ENCODE results near the gene ZNF814. TPM values are rescaled to one million over a fixed set of nuclear protein-coding genes. Genes with fewer than 3 reads are reported as not detected.

Gene ZNF814
- total and polyA plus RNA-seq, 11 donors: 8.7 to 20.9 (median 10.5) TPM

DNA sequence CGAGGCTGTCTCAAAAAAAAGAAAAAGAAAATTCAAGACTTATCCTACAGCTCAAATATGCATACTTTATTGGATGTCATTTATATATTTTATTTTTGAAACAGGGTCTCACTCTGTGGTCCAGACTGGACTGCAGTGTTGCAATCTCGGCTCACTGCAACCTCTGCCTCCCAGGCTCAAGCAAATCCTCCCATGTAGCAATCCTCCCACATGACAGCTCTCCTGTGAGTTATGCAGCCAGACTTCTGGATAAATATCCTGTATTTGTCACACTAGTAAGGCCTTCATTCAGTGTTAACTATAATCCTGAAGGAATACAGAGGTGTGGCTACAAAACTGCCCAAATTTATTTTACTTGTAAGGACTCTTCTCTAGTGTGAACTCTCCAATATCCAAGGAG lies 81.3 kb downstream of the ZNF814 start:
- H3K36me3 ChIP-seq: peaks cover 0 to 58% (median 40%) of the 10 kb centered on the region in 9 donors
- no peaks in the 10 kb centered on the region for H3K27me3 ChIP-seq
- intact Hi-C loops (cut with DNase I): no loop called here
- H3K4me1 ChIP-seq: peaks cover 0 to 35% (median 13%) of the 10 kb centered on the region in 12 donors
- no peak overlapping the region for H3K4me3 ChIP-seq
- no peak overlapping the region for H3K27ac ChIP-seq
- no peak for DNase-seq
- TF ChIP-seq, protein P1, sequence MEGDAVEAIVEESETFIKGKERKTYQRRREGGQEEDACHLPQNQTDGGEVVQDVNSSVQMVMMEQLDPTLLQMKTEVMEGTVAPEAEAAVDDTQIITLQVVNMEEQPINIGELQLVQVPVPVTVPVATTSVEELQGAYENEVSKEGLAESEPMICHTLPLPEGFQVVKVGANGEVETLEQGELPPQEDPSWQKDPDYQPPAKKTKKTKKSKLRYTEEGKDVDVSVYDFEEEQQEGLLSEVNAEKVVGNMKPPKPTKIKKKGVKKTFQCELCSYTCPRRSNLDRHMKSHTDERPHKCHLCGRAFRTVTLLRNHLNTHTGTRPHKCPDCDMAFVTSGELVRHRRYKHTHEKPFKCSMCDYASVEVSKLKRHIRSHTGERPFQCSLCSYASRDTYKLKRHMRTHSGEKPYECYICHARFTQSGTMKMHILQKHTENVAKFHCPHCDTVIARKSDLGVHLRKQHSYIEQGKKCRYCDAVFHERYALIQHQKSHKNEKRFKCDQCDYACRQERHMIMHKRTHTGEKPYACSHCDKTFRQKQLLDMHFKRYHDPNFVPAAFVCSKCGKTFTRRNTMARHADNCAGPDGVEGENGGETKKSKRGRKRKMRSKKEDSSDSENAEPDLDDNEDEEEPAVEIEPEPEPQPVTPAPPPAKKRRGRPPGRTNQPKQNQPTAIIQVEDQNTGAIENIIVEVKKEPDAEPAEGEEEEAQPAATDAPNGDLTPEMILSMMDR (IDR thresholded peaks at IDR 0.05): no peak
- no peak for TF ChIP-seq POLR2A (IDR thresholded peaks at IDR 0.05)
- WGBS, 4 donors: 83 to 97% (median 90%) methylated on average over 2 of the region's 2 CpGs
- H3K9me3 ChIP-seq: no peaks in the 10 kb centered on the region
- ATAC-seq: no peak

DNA sequence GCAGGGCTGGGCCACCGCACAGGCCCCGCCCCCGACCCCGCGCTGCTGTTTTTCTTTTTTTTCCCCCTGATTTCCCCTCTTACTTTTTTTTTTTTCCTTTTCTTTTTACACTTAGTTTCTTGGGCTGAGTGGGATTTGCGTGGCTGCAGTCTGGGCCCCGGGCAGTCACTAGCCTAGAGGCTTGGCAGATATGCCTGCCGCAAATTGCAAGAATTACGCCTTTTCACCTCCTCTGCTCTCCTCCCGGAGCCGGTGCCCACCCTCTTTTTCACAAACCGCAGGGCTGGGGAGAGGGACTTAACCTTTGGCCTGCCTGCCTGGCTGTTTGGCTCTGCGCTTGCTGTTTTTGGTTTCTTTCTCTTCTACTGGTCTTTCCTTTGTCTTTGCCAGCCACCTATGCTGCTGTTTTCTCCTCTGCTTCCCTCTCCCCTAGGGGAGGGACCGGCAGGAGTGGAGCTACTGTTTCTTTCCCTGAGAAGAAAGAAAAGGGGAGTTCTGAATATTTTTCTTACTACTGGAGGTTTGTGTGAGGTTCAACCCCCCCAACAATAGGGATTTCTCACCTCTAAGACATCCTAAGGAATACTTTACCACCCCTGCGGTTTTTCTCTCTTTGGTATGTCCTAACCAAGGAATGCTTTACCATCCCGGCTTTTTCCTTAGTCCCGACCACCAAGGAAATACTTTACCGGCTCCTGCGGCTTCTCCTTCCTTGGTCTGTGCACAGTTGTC lies 85.1 kb downstream of the ZNF814 start:
- WGBS, 4 donors: 13 to 22% (median 20%) methylated on average over 19 of the region's 19 CpGs
- TF ChIP-seq, protein P1 (IDR thresholded peaks at IDR 0.05): no peak
- TF ChIP-seq POLR2A (IDR thresholded peaks at IDR 0.05): no peak
- Histone ChIP-seq H3K9me3 (no peaks in the 10 kb centered on the region), H3K4me3 (peak overlapping the region in 11 of 12 donors; percentile 21 to 66 (median 51)), H3K4me1 (peaks cover 0 to 53% (median 16%) of the 10 kb centered on the region in 12 donors), H3K36me3 (peaks cover 0 to 58% (median 21%) of the 10 kb centered on the region in 9 donors), H3K27me3 (no peaks in the 10 kb centered on the region), H3K27ac (peak overlapping the region in 11 of 12 donors; percentile 44 to 83 (median 61))
- DNase-seq: peak in 1 of 5 donors; percentile 66
- peak; percentile 14 to 60 (median 50) for ATAC-seq
- intact Hi-C loops (cut with DNase I): no loop called here

DNA sequence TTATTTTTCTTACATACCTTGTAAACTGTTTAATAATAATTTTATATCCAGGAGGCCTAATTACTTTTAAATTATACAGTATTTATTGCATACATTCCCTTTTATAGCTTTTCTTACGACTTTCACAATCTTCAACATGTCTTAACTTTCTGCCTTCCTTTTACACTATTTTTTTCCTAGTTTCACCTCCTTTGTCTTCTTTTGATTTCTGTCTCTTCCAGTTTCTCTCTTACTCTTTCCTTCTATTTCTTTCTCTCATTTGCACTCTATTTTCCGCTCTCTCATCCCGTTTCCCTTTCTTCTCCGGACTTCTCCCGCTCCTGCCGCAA lies 85.6 kb downstream of the ZNF814 start:
- Histone ChIP-seq H3K27ac (peak overlapping the region in 9 of 12 donors; percentile 48 to 83 (median 61)), H3K4me3 (peak overlapping the region in 11 of 12 donors; percentile 21 to 66 (median 51)), H3K9me3 (no peaks in the 10 kb centered on the region), H3K36me3 (peaks cover 0 to 53% (median 17%) of the 10 kb centered on the region in 9 donors), H3K4me1 (peaks cover 0 to 58% (median 16%) of the 10 kb centered on the region in 12 donors), H3K27me3 (no peaks in the 10 kb centered on the region)
- DNase-seq (no peak), ATAC-seq (peak in 1 of 4 donors; percentile 11)
- intact Hi-C loops (cut with DNase I): no loop called here
- TF ChIP-seq, protein P1 (IDR thresholded peaks at IDR 0.05): no peak
- no peak for TF ChIP-seq POLR2A (IDR thresholded peaks at IDR 0.05)
- WGBS, 4 donors: 28 to 38% (median 32%) methylated on average over 6 of the region's 6 CpGs

DNA sequence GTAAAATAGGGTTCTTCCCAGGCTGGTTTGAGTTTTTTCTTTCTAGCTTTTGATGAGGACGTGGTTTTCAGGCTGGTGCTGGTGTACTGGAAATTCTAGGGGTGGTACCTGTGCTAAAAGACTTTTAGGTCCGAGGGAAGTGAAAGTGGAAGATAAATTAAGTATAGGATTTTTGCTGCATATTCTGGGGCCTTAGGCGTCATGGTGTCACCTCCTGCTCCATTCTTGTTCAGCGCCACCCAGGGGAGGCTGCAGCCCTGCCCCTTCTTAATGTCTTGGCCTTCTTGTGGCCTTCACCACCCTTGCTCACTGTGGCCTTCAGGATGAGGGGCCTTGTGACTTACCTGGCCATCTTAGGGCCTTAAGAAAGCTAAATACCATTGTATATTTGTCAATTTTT lies 86.6 kb downstream of the ZNF814 start:
- Histone ChIP-seq H3K9me3 (no peaks in the 10 kb centered on the region), H3K27ac (peak overlapping the region in 1 of 12 donors; percentile 7), H3K36me3 (peaks cover 0 to 47% (median 8%) of the 10 kb centered on the region in 9 donors), H3K4me1 (peaks cover 0 to 58% (median 16%) of the 10 kb centered on the region in 12 donors), H3K4me3 (no peak overlapping the region), H3K27me3 (no peaks in the 10 kb centered on the region)
- DNase-seq (no peak), ATAC-seq (no peak)
- intact Hi-C loops (cut with DNase I): no loop called here
- TF ChIP-seq, protein P1 (IDR thresholded peaks at IDR 0.05): no peak
- no peak for TF ChIP-seq POLR2A (IDR thresholded peaks at IDR 0.05)
- 85 to 95% (median 91%) methylated on average over 4 of the region's 4 CpGs for WGBS, 4 donors
